ENCODE measurements around the gene SCAI. TPM values are rescaled to one million over a fixed set of nuclear protein-coding genes. Genes with fewer than 3 reads are reported as not detected.
"Not testable (repeated sequence)": the region's sequence is repeated elsewhere in the genome, so short reads cannot be mapped to it uniquely, and the experiment has no call there.

Gene SCAI
- total RNA-seq, 2 donors from 2014 or later = 14.5 to 16.9 TPM

GRCh38 chr9:124965775-124966568 is 177.4 kb downstream of the SCAI start:
- not testable (repeated sequence) for H3K36me3 Mint-ChIP-seq (ENCODE audit: insufficient read depth in 2 of 2); H3K9me3 Mint-ChIP-seq; H3K27me3 Mint-ChIP-seq (ENCODE audit: low read depth)
- peak overlapping the region; percentile 53 to 83 for H3K4me3 Mint-ChIP-seq
- ATAC-seq (replicated peaks in 1 of 2) = peak; percentile 88 to 96
- peaks cover 28% of the 10 kb centered on the region for H3K4me1 Mint-ChIP-seq (ENCODE audit: low read depth)
- DNase-seq = peak; percentile 10 to 27
- peak overlapping the region; percentile 98 for H3K27ac Mint-ChIP-seq

- no peaks in the 10 kb centered on the region for H3K36me3 Mint-ChIP-seq (ENCODE audit: insufficient read depth in 2 of 2)
- H3K9me3 Mint-ChIP-seq = no peaks in the 10 kb centered on the region
- peak overlapping the region in 1 of 2 donors; percentile 58 for H3K4me3 Mint-ChIP-seq
- no peaks in the 10 kb centered on the region for H3K27me3 Mint-ChIP-seq (ENCODE audit: low read depth)
- no peak for DNase-seq
- H3K4me1 Mint-ChIP-seq (ENCODE audit: low read depth) = peaks cover 28% of the 10 kb centered on the region
- peak overlapping the region; percentile 98 for H3K27ac Mint-ChIP-seq
- no peak for ATAC-seq (replicated peaks in 1 of 2)
Measured at GRCh38 chr9:124964604-124965003, 178.7 kb downstream of the SCAI start.

- ATAC-seq (replicated peaks in 1 of 2) (no peak), DNase-seq (no peak)
- H3K36me3 Mint-ChIP-seq (ENCODE audit: insufficient read depth in 2 of 2) = no peaks in the 10 kb centered on the region
- peaks cover 28% of the 10 kb centered on the region for H3K4me1 Mint-ChIP-seq (ENCODE audit: low read depth)
- no peaks in the 10 kb centered on the region for H3K9me3 Mint-ChIP-seq
- no peak overlapping the region for H3K4me3 Mint-ChIP-seq
- peak overlapping the region; percentile 98 for H3K27ac Mint-ChIP-seq
- H3K27me3 Mint-ChIP-seq (ENCODE audit: low read depth) = no peaks in the 10 kb centered on the region
Measured at GRCh38 chr9:124964056-124964455, 179.3 kb downstream of the SCAI start.

- H3K27me3 Mint-ChIP-seq (ENCODE audit: low read depth) = no peaks in the 10 kb centered on the region
- DNase-seq (no peak), ATAC-seq (replicated peaks in 1 of 2) (no peak)
- peaks cover 14% of the 10 kb centered on the region for H3K4me1 Mint-ChIP-seq (ENCODE audit: low read depth)
- H3K36me3 Mint-ChIP-seq (ENCODE audit: insufficient read depth in 2 of 2) = no peaks in the 10 kb centered on the region
- no peak overlapping the region for H3K27ac Mint-ChIP-seq
- no peak overlapping the region for H3K4me3 Mint-ChIP-seq
- no peaks in the 10 kb centered on the region for H3K9me3 Mint-ChIP-seq
Measured at GRCh38 chr9:124960409-124960752, 182.9 kb downstream of the SCAI start.

GRCh38 chr9:124959671-124960408 is 183.5 kb downstream of the SCAI start:
- H3K27ac Mint-ChIP-seq; DNase-seq; H3K4me1 Mint-ChIP-seq (ENCODE audit: low read depth); H3K36me3 Mint-ChIP-seq (ENCODE audit: insufficient read depth in 2 of 2); H3K9me3 Mint-ChIP-seq; ATAC-seq (replicated peaks in 1 of 2); H3K27me3 Mint-ChIP-seq (ENCODE audit: low read depth); H3K4me3 Mint-ChIP-seq: not testable (repeated sequence)

- no peak overlapping the region for H3K4me3 Mint-ChIP-seq
- H3K4me1 Mint-ChIP-seq (ENCODE audit: low read depth) = no peaks in the 10 kb centered on the region
- no peaks in the 10 kb centered on the region for H3K27me3 Mint-ChIP-seq (ENCODE audit: low read depth)
- H3K36me3 Mint-ChIP-seq (ENCODE audit: insufficient read depth in 2 of 2) = no peaks in the 10 kb centered on the region
- ATAC-seq (replicated peaks in 1 of 2) (no peak), DNase-seq (no peak)
- H3K27ac Mint-ChIP-seq = no peak overlapping the region
- H3K9me3 Mint-ChIP-seq = no peaks in the 10 kb centered on the region
Measured at GRCh38 chr9:124954255-124954654, 189.1 kb downstream of the SCAI start.

- Mint-ChIP-seq H3K9me3 (no peaks in the 10 kb centered on the region), H3K4me1 (ENCODE audit: low read depth) (no peaks in the 10 kb centered on the region), H3K4me3 (no peak overlapping the region), H3K27ac (no peak overlapping the region), H3K27me3 (ENCODE audit: low read depth) (no peaks in the 10 kb centered on the region), H3K36me3 (ENCODE audit: insufficient read depth in 2 of 2) (no peaks in the 10 kb centered on the region)
- ATAC-seq (replicated peaks in 1 of 2) = no peak
- DNase-seq = no peak
Measured at GRCh38 chr9:124950050-124950718, 193.1 kb downstream of the SCAI start.

GRCh38 chr9:124949387-124949786 is 193.9 kb downstream of the SCAI start:
- no peak for ATAC-seq (replicated peaks in 1 of 2)
- Mint-ChIP-seq H3K4me3 (no peak overlapping the region), H3K9me3 (no peaks in the 10 kb centered on the region), H3K4me1 (ENCODE audit: low read depth) (no peaks in the 10 kb centered on the region), H3K27me3 (ENCODE audit: low read depth) (no peaks in the 10 kb centered on the region), H3K36me3 (ENCODE audit: insufficient read depth in 2 of 2) (no peaks in the 10 kb centered on the region), H3K27ac (peak overlapping the region; percentile 38)
- no peak for DNase-seq

GRCh38 chr9:124947727-124948391 is 195.5 kb downstream of the SCAI start:
- no peaks in the 10 kb centered on the region for H3K36me3 Mint-ChIP-seq (ENCODE audit: insufficient read depth in 2 of 2)
- DNase-seq = no peak
- no peak overlapping the region for H3K27ac Mint-ChIP-seq
- no peak overlapping the region for H3K4me3 Mint-ChIP-seq
- H3K27me3 Mint-ChIP-seq (ENCODE audit: low read depth) = no peaks in the 10 kb centered on the region
- no peaks in the 10 kb centered on the region for H3K4me1 Mint-ChIP-seq (ENCODE audit: low read depth)
- no peak for ATAC-seq (replicated peaks in 1 of 2)
- no peaks in the 10 kb centered on the region for H3K9me3 Mint-ChIP-seq

GRCh38 chr9:124946167-124946566 is 197.2 kb downstream of the SCAI start:
- no peak for ATAC-seq (replicated peaks in 1 of 2)
- Mint-ChIP-seq H3K27ac (no peak overlapping the region), H3K4me3 (no peak overlapping the region), H3K27me3 (ENCODE audit: low read depth) (no peaks in the 10 kb centered on the region), H3K4me1 (ENCODE audit: low read depth) (peaks cover 13% of the 10 kb centered on the region), H3K36me3 (ENCODE audit: insufficient read depth in 2 of 2) (peaks cover 1 to 2% of the 10 kb centered on the region in 2 donors), H3K9me3 (no peaks in the 10 kb centered on the region)
- DNase-seq = no peak

- peak overlapping the region; percentile 85 to 99 for H3K4me3 Mint-ChIP-seq
- peak overlapping the region; percentile 100 for H3K27ac Mint-ChIP-seq
- H3K27me3 Mint-ChIP-seq (ENCODE audit: low read depth) = no peaks in the 10 kb centered on the region
- ATAC-seq (replicated peaks in 1 of 2) = peak; percentile 39 to 52
- peak; percentile 70 to 73 for DNase-seq
- H3K9me3 Mint-ChIP-seq = no peaks in the 10 kb centered on the region
- peaks cover 29% of the 10 kb centered on the region for H3K4me1 Mint-ChIP-seq (ENCODE audit: low read depth)
- H3K36me3 Mint-ChIP-seq (ENCODE audit: insufficient read depth in 2 of 2) = peaks cover 2 to 4% of the 10 kb centered on the region in 2 donors
Measured at GRCh38 chr9:124941679-124942561, 201.4 kb downstream of the SCAI start.

Measured in activated T-cell treated with anti-CD3 and anti-CD28 coated beads, Interleukin-2, amount 50 U/mL, for 72 hours (primary cell).